Activated naive CD4-positive, alpha-beta T cell treated with anti-CD3 and anti-CD28 coated beads, Interleukin-2, amount 50 U/mL, for 72 hours (primary cell): ENCODE measurements around the gene TNC. TPM values are rescaled to one million over a fixed set of nuclear protein-coding genes. Genes with fewer than 3 reads are reported as not detected.
"Not testable (repeated sequence)": the region's sequence is repeated elsewhere in the genome, so short reads cannot be mapped to it uniquely, and the experiment has no call there.

Experiments
- ATAC-seq, 2 donors: fragments of 150-1000 bp; cut with Tn5 transposase; 2 replicates each; pipeline ENCODE4 v1.10.0; 2021; ENCODE audit warnings: mild to moderate bottlenecking in 2 of 2, moderate library complexity in 2 of 2
- DNase-seq, 2 donors: peaks; one replicate each; pipeline ENCODE4 v3.0.0; 2021 to 2022; ENCODE audit warnings: low spot score in 2 of 2
- H3K27ac Mint-ChIP-seq, 2 donors: one replicate each; pipeline ENCODE4 v1.8.0; 2022; ENCODE audit warnings: mild to moderate bottlenecking in 2 of 2, mixed read lengths in 2 of 2
- H3K36me3 Mint-ChIP-seq, 2 donors: one replicate each; pipeline ENCODE4 v1.8.0; 2022; ENCODE audit warnings: mixed read lengths in 2 of 2
- H3K9me3 Mint-ChIP-seq, 2 donors: one replicate each; pipeline ENCODE4 v1.8.0; 2022; ENCODE audit warnings: mixed read lengths in 2 of 2
- total RNA-seq, 2 donors: library from RNA; stranded (reverse); gene quantifications; one replicate each; pipeline ENCODE4 v1.2.3, GENCODE V29; 2022

Gene TNC
- total RNA-seq, 2 donors from 2014 or later = not detected

GRCh38 chr9:115142090-115142489, 24.1 kb upstream of the TNC start:
- ATAC-seq (peak in 1 of 2 donors; percentile 38), DNase-seq (no peak)
- Mint-ChIP-seq H3K9me3 (no peaks in the 10 kb centered on the region), H3K27ac (no peak overlapping the region), H3K36me3 (no peaks in the 10 kb centered on the region)

- no peak overlapping the region for H3K27ac Mint-ChIP-seq
- no peak for ATAC-seq
- DNase-seq = no peak
- no peaks in the 10 kb centered on the region for H3K36me3 Mint-ChIP-seq
- H3K9me3 Mint-ChIP-seq = no peaks in the 10 kb centered on the region
Observed at GRCh38 chr9:115141612-115142011, 23.7 kb upstream of the TNC start.

- Mint-ChIP-seq H3K9me3 (no peaks in the 10 kb centered on the region), H3K36me3 (no peaks in the 10 kb centered on the region)
- no peak for ATAC-seq
Observed at GRCh38 chr9:115138151-115138550, 20.2 kb upstream of the TNC start.

GRCh38 chr9:115137526-115137925, 19.6 kb upstream of the TNC start:
- ATAC-seq (no peak), DNase-seq (no peak)
- Mint-ChIP-seq H3K27ac (no peak overlapping the region), H3K36me3 (no peaks in the 10 kb centered on the region), H3K9me3 (no peaks in the 10 kb centered on the region)

More at GRCh38 chr9:115138151-115138550, 20.2 kb upstream of the TNC start:
- DNase-seq = no peak
- H3K27ac Mint-ChIP-seq = no peak overlapping the region

GRCh38 chr9:115135821-115136778, 18.1 kb upstream of the TNC start:
- Mint-ChIP-seq H3K36me3 (no peaks in the 10 kb centered on the region), H3K27ac (no peak overlapping the region), H3K9me3 (no peaks in the 10 kb centered on the region)
- no peak for ATAC-seq
- DNase-seq = no peak

GRCh38 chr9:115134941-115135340, 17.0 kb upstream of the TNC start:
- Mint-ChIP-seq H3K9me3 (no peaks in the 10 kb centered on the region), H3K27ac (no peak overlapping the region), H3K36me3 (no peaks in the 10 kb centered on the region)
- ATAC-seq (no peak), DNase-seq (no peak)

GRCh38 chr9:115133649-115134048, 15.7 kb upstream of the TNC start:
- no peaks in the 10 kb centered on the region for H3K36me3 Mint-ChIP-seq
- H3K27ac Mint-ChIP-seq = no peak overlapping the region
- DNase-seq = no peak
- H3K9me3 Mint-ChIP-seq = no peaks in the 10 kb centered on the region
- ATAC-seq = no peak

- no peaks in the 10 kb centered on the region for H3K36me3 Mint-ChIP-seq
- ATAC-seq (no peak), DNase-seq (no peak)
- peaks cover 0 to 3% of the 10 kb centered on the region in 2 donors for H3K9me3 Mint-ChIP-seq
- no peak overlapping the region for H3K27ac Mint-ChIP-seq
Observed at GRCh38 chr9:115132648-115133047, 14.7 kb upstream of the TNC start.

GRCh38 chr9:115130176-115130575, 12.2 kb upstream of the TNC start:
- no peak overlapping the region for H3K27ac Mint-ChIP-seq
- DNase-seq (no peak), ATAC-seq (no peak)
- peaks cover 3 to 4% of the 10 kb centered on the region in 2 donors for H3K9me3 Mint-ChIP-seq
- peaks cover 4% of the 10 kb centered on the region in 2 donors for H3K36me3 Mint-ChIP-seq

GRCh38 chr9:115128726-115129125, 10.8 kb upstream of the TNC start:
- not testable (repeated sequence) for H3K9me3 Mint-ChIP-seq, H3K27ac Mint-ChIP-seq, DNase-seq

GRCh38 chr9:115127191-115127817, 9.3 kb upstream of the TNC start:
- ATAC-seq (no peak), DNase-seq (no peak)
- H3K36me3 Mint-ChIP-seq = peaks cover 5 to 6% of the 10 kb centered on the region in 2 donors
- H3K27ac Mint-ChIP-seq = no peak overlapping the region
- H3K9me3 Mint-ChIP-seq = peaks cover 3 to 6% of the 10 kb centered on the region in 2 donors

More at GRCh38 chr9:115128726-115129125, 10.8 kb upstream of the TNC start:
- ATAC-seq, H3K36me3 Mint-ChIP-seq: not testable (repeated sequence)

GRCh38 chr9:115126404-115126803, 8.4 kb upstream of the TNC start:
- H3K27ac Mint-ChIP-seq = no peak overlapping the region
- H3K9me3 Mint-ChIP-seq = peaks cover 3 to 6% of the 10 kb centered on the region in 2 donors
- DNase-seq = no peak
- no peak for ATAC-seq
- H3K36me3 Mint-ChIP-seq = peaks cover 5 to 6% of the 10 kb centered on the region in 2 donors

GRCh38 chr9:115122937-115123336, 5.0 kb upstream of the TNC start:
- ATAC-seq (no peak), DNase-seq (no peak)
- H3K9me3 Mint-ChIP-seq = peaks cover 0 to 6% of the 10 kb centered on the region in 2 donors
- H3K36me3 Mint-ChIP-seq = peaks cover 5 to 6% of the 10 kb centered on the region in 2 donors
- no peak overlapping the region for H3K27ac Mint-ChIP-seq

- ATAC-seq = no peak
- DNase-seq = no peak
- Mint-ChIP-seq H3K9me3 (peaks cover 0 to 6% of the 10 kb centered on the region in 2 donors), H3K27ac (no peak overlapping the region), H3K36me3 (peaks cover 5 to 6% of the 10 kb centered on the region in 2 donors)
Observed at GRCh38 chr9:115121181-115121580, 3.2 kb upstream of the TNC start.

GRCh38 chr9:115118879-115119218, 892 bp upstream of the TNC start:
- ATAC-seq = peak in 1 of 2 donors; percentile 38
- DNase-seq = no peak
- Mint-ChIP-seq H3K9me3 (no peaks in the 10 kb centered on the region), H3K27ac (no peak overlapping the region), H3K36me3 (no peaks in the 10 kb centered on the region)

- no peak for ATAC-seq
- no peaks in the 10 kb centered on the region for H3K9me3 Mint-ChIP-seq
- DNase-seq = no peak
- no peaks in the 10 kb centered on the region for H3K36me3 Mint-ChIP-seq
- H3K27ac Mint-ChIP-seq = no peak overlapping the region
Observed at GRCh38 chr9:115116421-115117284, 1.3 kb downstream of the TNC start.

- H3K36me3 Mint-ChIP-seq = no peaks in the 10 kb centered on the region
- H3K9me3 Mint-ChIP-seq = no peaks in the 10 kb centered on the region
- ATAC-seq (peak in 1 of 2 donors; percentile 28), DNase-seq (no peak)
- no peak overlapping the region for H3K27ac Mint-ChIP-seq
Observed at GRCh38 chr9:115115924-115116323, 2.0 kb downstream of the TNC start.
